Activated CD4-positive, CD25-positive, alpha-beta regulatory T cell treated with anti-CD3 and anti-CD28 coated beads, Interleukin-2, amount 50 U/mL, for 16 hours (primary cell): ENCODE results near the gene OR56A4.
"Not testable (repeated sequence)": the region's sequence is repeated elsewhere in the genome, so short reads cannot be mapped to it uniquely, and the experiment has no call there.

ENCODE experiments used
- DNase-seq: peaks from one replicate; pipeline ENCODE4 v3.0.0-alpha.2; 2020; ENCODE audit warnings: low read depth, low spot score

Gene OR56A4

GRCh38 chr11:5960704-5961320 lies 45.9 kb downstream of the OR56A4 start:
- DNase-seq, result not testable (repeated sequence)

- no peak for DNase-seq
Observed at GRCh38 chr11:5955586-5955985, 51.2 kb downstream of the OR56A4 start.
